Endothelial cell of umbilical vein (primary cell): ENCODE measurements around the gene CAPN15. TPM values are rescaled to one million over a fixed set of nuclear protein-coding genes. Genes with fewer than 3 reads are reported as not detected.

Source experiments
- BruUV-seq: library from RNA; stranded (reverse); fragments of 400-500 nt; replicated peaks from 2 replicates; lab custom pipeline; 2021; lab: Mats Ljungman, UMichigan
- CTCF ChIA-PET: fragments of 300-600, 350-600 bp; sonication (Branson Sonifier 250); formaldehyde crosslinking; loops from one replicate; lab custom pipeline; 2021; ENCODE audit warnings: antibody characterized with exemption, inconsistent platforms; lab: Charles Lee
- POLR2A ChIA-PET: fragments of 300-600, 350-600 bp; sonication (Branson Sonifier 250); formaldehyde crosslinking; loops from one replicate; lab custom pipeline; 2021; ENCODE audit warnings: antibody characterized with exemption, inconsistent platforms; lab: Charles Lee
- DNase-seq: peaks from one replicate; pipeline ENCODE4 v3.0.0-alpha.2; 2011; ENCODE audit warnings: low read depth, low spot score
- FAIRE-seq: peaks from 2 replicates; lab custom pipeline; 2011; peaks lifted over from hg19 to GRCh38; lab: Jason Lieb, UNC
- H2AFZ ChIP-seq: 2 replicates; pipeline ENCODE4 v1.6.0; 2012; ENCODE audit warnings: low read depth, low read length, control low read depth, inconsistent platforms
- H3K27ac ChIP-seq: 2 replicates; pipeline ENCODE4 v1.5.1; 2011; ENCODE audit warnings: low read depth, mild to moderate bottlenecking, control low read depth, low read length, moderate library complexity; ENCODE audit not compliant: insufficient read depth
- H3K27me3 ChIP-seq, 2 experiments: 2 replicates each; pipeline versions ENCODE4 v1.6.0 to v1.6.1; 2011; ENCODE audit warnings: low read length in 2 of 2, mixed read lengths in 1 of 2; ENCODE audit not compliant: control insufficient read depth in 2 of 2, insufficient read depth in 2 of 2
- H3K36me3 ChIP-seq, 2 experiments: 2 replicates in 1 of 2; 3 replicates in 1 of 2; pipeline ENCODE4 v1.5.1; 2011; ENCODE audit warnings: low read length in 2 of 2, mild to moderate bottlenecking in 1 of 2, moderate library complexity in 1 of 2; ENCODE audit not compliant: control insufficient read depth in 2 of 2, insufficient read depth in 2 of 2; ENCODE audit errors: extremely low read depth in 1 of 2
- H3K4me1 ChIP-seq: 3 replicates; pipeline ENCODE4 v1.5.1; 2011; ENCODE audit warnings: mild to moderate bottlenecking, low read length; ENCODE audit not compliant: control insufficient read depth, insufficient read depth; ENCODE audit errors: extremely low read depth
- H3K4me2 ChIP-seq: 2 replicates; pipeline ENCODE4 v1.6.1; 2011; ENCODE audit warnings: low read length, control low read depth, mixed read lengths; ENCODE audit not compliant: insufficient read depth
- H3K4me3 ChIP-seq, 3 experiments: fragments of 200-600 bp in 1 of 3; sonication (generic), shearing (Covaris generic) in 1 of 3; replicated peaks in 1 of 3; 2 replicates each; pipeline ENCODE4 v1.5.1; 2011 to 2016; ENCODE audit warnings: control low read depth in 3 of 3, low read length in 3 of 3, mild to moderate bottlenecking in 2 of 3, inconsistent platforms in 1 of 3, low read depth in 1 of 3, moderate library complexity in 1 of 3; ENCODE audit not compliant: insufficient read depth in 1 of 3
- H3K79me2 ChIP-seq: 2 replicates; pipeline ENCODE4 v1.6.0; 2012; ENCODE audit warnings: low read length, inconsistent platforms; ENCODE audit not compliant: control insufficient read depth, insufficient read depth
- H3K9ac ChIP-seq: replicated peaks from 2 replicates; pipeline ENCODE3; 2011; ENCODE audit warnings: low read length, control low read depth; ENCODE audit not compliant: insufficient read depth; ENCODE audit errors: extremely low read depth
- H3K9me1 ChIP-seq: replicated peaks from 3 replicates; pipeline ENCODE4 v1.6.0; 2011; ENCODE audit warnings: mild to moderate bottlenecking, low read length; ENCODE audit not compliant: control insufficient read depth, insufficient read depth; ENCODE audit errors: extremely low read depth
- H3K9me3 ChIP-seq: replicated peaks from 2 replicates; pipeline ENCODE4 v1.5.1; 2012; ENCODE audit warnings: low read length, inconsistent platforms; ENCODE audit not compliant: control insufficient read depth, insufficient read depth
- H4K20me1 ChIP-seq: replicated peaks from 2 replicates; pipeline ENCODE3; 2011; ENCODE audit warnings: mild to moderate bottlenecking, low read length; ENCODE audit not compliant: control insufficient read depth, insufficient read depth; ENCODE audit errors: extremely low read depth
- EZH2 ChIP-seq: IDR thresholded peaks from 2 replicates; pipeline ENCODE4 v1.6.1; 2012; ENCODE audit warnings: borderline replicate concordance, low read depth, mild to moderate bottlenecking, moderate library complexity, low read length, inconsistent platforms; ENCODE audit not compliant: severe bottlenecking
- FOS ChIP-seq: IDR thresholded peaks from 2 replicates; pipeline ENCODE4 v1.6.1; 2011; ENCODE audit warnings: mild to moderate bottlenecking, low read length, moderate library complexity, borderline replicate concordance; ENCODE audit not compliant: insufficient read depth
- GATA2 ChIP-seq: IDR thresholded peaks from 2 replicates; pipeline ENCODE4 v1.7.0; 2011; ENCODE audit warnings: low read depth, mild to moderate bottlenecking, moderate library complexity, mixed read lengths, low read length; ENCODE audit not compliant: insufficient read length, insufficient read depth
- JUN ChIP-seq: IDR thresholded peaks from 2 replicates; pipeline ENCODE4 v1.6.1; 2011; ENCODE audit warnings: borderline replicate concordance, low read depth; ENCODE audit not compliant: insufficient read length, insufficient read depth
- MAX ChIP-seq: IDR thresholded peaks from 2 replicates; pipeline ENCODE4 v1.6.1; 2011; ENCODE audit not compliant: insufficient read depth, insufficient read length
- MYC ChIP-seq: IDR thresholded peaks from one replicate; pipeline ENCODE4 v1.6.1; 2011; ENCODE audit warnings: mild to moderate bottlenecking, low read depth, low read length
- POLR2A ChIP-seq: IDR thresholded peaks from 2 replicates; pipeline ENCODE4 v1.6.1; 2012; ENCODE audit warnings: low read depth, mild to moderate bottlenecking, control low read depth, low read length
- POLR2AphosphoS5 ChIP-seq: IDR thresholded peaks from 2 replicates; pipeline ENCODE4 v1.6.1; 2012; ENCODE audit warnings: low read depth, mild to moderate bottlenecking, control low read depth, low read length, moderate library complexity; ENCODE audit not compliant: insufficient read depth
- dilution Hi-C: fragments of 300-500 bp; cut with MboI; formaldehyde crosslinking; loops from one replicate; pipeline ENCODE4 v1.15.0; 2019; ENCODE audit warnings: low sequenced_read_pairs; ENCODE audit not compliant: extremely low pct_ligation_motif_present
- intact Hi-C: fragments of 100-400 bp; cut with micrococcal nuclease; formaldehyde crosslinking; loops from one replicate; pipeline ENCODE4 v1.10.0; 2022
- polyA plus RNA-seq, 4 experiments: library from polyadenylated mRNA; depleted of rRNA in 3 of 4; stranded (reverse) in 3 of 4; unstranded in 1 of 4; fragments of >200 nt; gene quantifications; 2 replicates each; pipeline versions ENCODE4 v1.2.1 to v1.2.3, GENCODE V29; 2011 to 2012; ENCODE audit warnings: missing spikeins in 1 of 4
- total RNA-seq: library from RNA; stranded (reverse); gene quantifications from 2 replicates; pipeline ENCODE4 v1.2.3, GENCODE V29; 2021
- TF ChIP-seq, protein P1 (sequence below), 2 donors: IDR thresholded peaks; 1 replicate in 1 of 2; 2 replicates in 1 of 2; pipeline ENCODE4 v1.5.1; 2011; ENCODE audit warnings: low read length in 2 of 2, mild to moderate bottlenecking in 2 of 2, moderate library complexity in 2 of 2, control low read depth in 1 of 2, inconsistent platforms in 1 of 2, low read depth in 1 of 2; ENCODE audit not compliant: insufficient read depth in 1 of 2; ENCODE audit errors: extremely low read depth in 1 of 2

CAPN15 gene
- total and polyA plus RNA-seq, 2 donors (not counting 3 experiments of a cell fraction or from before 2014, with no cell fraction given): 33.9 to 65.0 TPM

DNA sequence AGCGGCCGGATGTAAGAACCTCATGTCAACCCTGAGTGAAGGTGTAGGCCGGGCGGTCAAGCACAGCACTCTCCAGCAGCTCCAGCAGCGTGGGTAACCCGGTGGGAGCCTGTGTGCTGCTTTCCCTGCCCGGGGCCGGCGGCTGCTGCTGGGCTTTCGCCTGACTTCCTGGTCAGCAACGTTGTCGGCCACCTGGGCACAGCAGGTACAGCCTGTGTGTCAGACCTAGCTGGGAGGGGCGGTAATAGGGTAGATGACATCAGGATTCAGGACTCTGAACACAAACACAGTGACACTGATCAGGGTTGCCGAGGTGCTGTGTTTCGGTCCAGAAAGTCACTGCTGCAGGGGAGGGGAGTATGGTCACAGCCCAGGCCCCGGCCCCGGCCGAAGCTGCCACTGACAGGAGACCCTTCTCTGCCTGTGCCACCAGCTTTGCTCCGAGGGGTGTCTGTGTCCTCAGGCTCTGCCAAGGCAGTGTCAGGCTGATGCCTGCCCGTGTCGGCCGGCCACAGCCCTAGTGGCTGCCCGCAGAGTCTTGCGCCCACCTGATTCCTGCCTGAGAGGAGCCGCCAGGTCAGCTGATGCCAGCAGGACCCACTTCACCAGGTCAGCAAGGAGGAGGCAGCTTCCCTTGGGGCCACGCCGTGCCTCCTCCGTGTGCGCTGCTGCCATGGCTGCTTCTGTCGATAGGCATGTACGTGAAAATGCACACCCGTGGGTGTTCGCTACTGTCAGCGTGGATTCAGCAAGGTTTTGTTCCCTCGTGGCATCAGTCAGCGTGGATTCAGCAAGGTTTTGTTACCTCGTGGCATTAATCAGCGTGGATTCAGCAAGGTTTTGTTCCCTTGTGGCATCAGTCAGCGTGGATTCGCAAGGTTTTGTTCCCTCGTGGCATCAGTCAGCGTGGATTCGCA is 71.6 kb downstream of the CAPN15 start:
- Histone ChIP-seq H3K79me2 (peaks cover 5% of the 10 kb centered on the region), H3K4me1 (no peaks in the 10 kb centered on the region), H3K4me2 (no peak overlapping the region), H3K36me3 (no peaks in the 10 kb centered on the region), H3K9me1 (no peaks in the 10 kb centered on the region), H4K20me1 (no peaks in the 10 kb centered on the region), H3K9me3 (no peaks in the 10 kb centered on the region), H3K27ac (no peak overlapping the region), H3K27me3 (no peaks in the 10 kb centered on the region), H2AFZ (no peak overlapping the region), H3K4me3 (no peak overlapping the region), H3K9ac (no peak overlapping the region)
- TF ChIP-seq FOS: no peak
- no peak for TF ChIP-seq POLR2A
- no peak for TF ChIP-seq EZH2
- no peak for TF ChIP-seq MAX
- TF ChIP-seq GATA2: no peak
- TF ChIP-seq, protein P1, sequence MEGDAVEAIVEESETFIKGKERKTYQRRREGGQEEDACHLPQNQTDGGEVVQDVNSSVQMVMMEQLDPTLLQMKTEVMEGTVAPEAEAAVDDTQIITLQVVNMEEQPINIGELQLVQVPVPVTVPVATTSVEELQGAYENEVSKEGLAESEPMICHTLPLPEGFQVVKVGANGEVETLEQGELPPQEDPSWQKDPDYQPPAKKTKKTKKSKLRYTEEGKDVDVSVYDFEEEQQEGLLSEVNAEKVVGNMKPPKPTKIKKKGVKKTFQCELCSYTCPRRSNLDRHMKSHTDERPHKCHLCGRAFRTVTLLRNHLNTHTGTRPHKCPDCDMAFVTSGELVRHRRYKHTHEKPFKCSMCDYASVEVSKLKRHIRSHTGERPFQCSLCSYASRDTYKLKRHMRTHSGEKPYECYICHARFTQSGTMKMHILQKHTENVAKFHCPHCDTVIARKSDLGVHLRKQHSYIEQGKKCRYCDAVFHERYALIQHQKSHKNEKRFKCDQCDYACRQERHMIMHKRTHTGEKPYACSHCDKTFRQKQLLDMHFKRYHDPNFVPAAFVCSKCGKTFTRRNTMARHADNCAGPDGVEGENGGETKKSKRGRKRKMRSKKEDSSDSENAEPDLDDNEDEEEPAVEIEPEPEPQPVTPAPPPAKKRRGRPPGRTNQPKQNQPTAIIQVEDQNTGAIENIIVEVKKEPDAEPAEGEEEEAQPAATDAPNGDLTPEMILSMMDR (IDR thresholded peaks at IDR 0.05; ENCODE audit: extremely low read depth in 1 of 2, insufficient read depth in 1 of 2, low read depth in 1 of 2, low read length in 2 of 2): no peak
- no peak for TF ChIP-seq MYC
- TF ChIP-seq POLR2AphosphoS5: no peak
- no peak for TF ChIP-seq JUN
- BruUV-seq: no TSS peak
- FAIRE-seq (no peak), DNase-seq (no peak)
- dilution Hi-C loops (no loop called here), intact Hi-C loops (no loop called here)
- POLR2A ChIA-PET: no interaction called here
- CTCF ChIA-PET: interaction anchor here (2.2 kb wide), 1 partner anchor 11 kb away, joined by 9 read pairs; no protein-coding TSS in a partner anchor
